CD4-positive, alpha-beta T cell (primary cell): ENCODE data around the gene FHOD3. TPM values are rescaled to one million over a fixed set of nuclear protein-coding genes. Genes with fewer than 3 reads are reported as not detected.

Source experiments
- ATAC-seq: fragments of 200-7000 bp; cut with Tn5 transposase; one replicate; pipeline ENCODE4 v1.10.0; 2022; ENCODE audit warnings: mild to moderate bottlenecking; ENCODE audit not compliant: poor library complexity
- CTCF ChIA-PET: fragments of 350-600 bp; sonication (Branson Sonifier 250); formaldehyde crosslinking; loops from one replicate; lab custom pipeline; 2021; ENCODE audit warnings: antibody characterized with exemption, inconsistent platforms; lab: Charles Lee
- POLR2A ChIA-PET: fragments of 350-600 bp; sonication (Branson Sonifier 250); formaldehyde crosslinking; loops from one replicate; lab custom pipeline; 2021; ENCODE audit warnings: antibody characterized with exemption, inconsistent platforms; lab: Charles Lee
- DNase-seq, 14 experiments: peaks; one replicate each; pipeline ENCODE4 v3.0.0-alpha.2; 2013 to 2020; ENCODE audit warnings: mixed read lengths in 2 of 14
- H3K27ac ChIP-seq, 2 donors: one replicate each; pipeline versions ENCODE4 v1.5.1 to v1.7.0; 2013; ENCODE audit warnings: low read length in 2 of 2, low read depth in 1 of 2, mild to moderate bottlenecking in 1 of 2
- H3K27me3 ChIP-seq, 2 experiments: 1 replicate in 1 of 2; 2 replicates in 1 of 2; pipeline versions ENCODE4 v1.6.1 to v1.7.0; 2013; ENCODE audit warnings: low read length in 2 of 2, control low read depth in 1 of 2, mild to moderate bottlenecking in 1 of 2, moderate library complexity in 1 of 2; ENCODE audit not compliant: insufficient read depth in 2 of 2, control insufficient read depth in 1 of 2
- H3K36me3 ChIP-seq: one replicate; pipeline ENCODE4 v1.6.1; 2013; ENCODE audit warnings: low read length, control low read depth; ENCODE audit not compliant: insufficient read depth
- H3K4me1 ChIP-seq: one replicate; pipeline ENCODE4 v1.6.1; 2013; ENCODE audit warnings: low read length, control low read depth; ENCODE audit not compliant: insufficient read depth
- H3K4me3 ChIP-seq: one replicate; pipeline ENCODE4 v1.5.1; 2013; ENCODE audit warnings: mild to moderate bottlenecking, low read length, moderate library complexity
- H3K9me3 ChIP-seq, 2 experiments: 1 replicate in 1 of 2; 2 replicates in 1 of 2; pipeline versions ENCODE4 v1.6.1 to v1.7.0; 2013; ENCODE audit warnings: low read length in 2 of 2, mild to moderate bottlenecking in 2 of 2, control low read depth in 1 of 2, moderate library complexity in 1 of 2; ENCODE audit not compliant: control insufficient read depth in 1 of 2, insufficient read depth in 1 of 2
- H3K27ac Mint-ChIP-seq: one replicate; pipeline ENCODE4 v1.8.0; 2020; ENCODE audit warnings: mixed read lengths
- H3K27me3 Mint-ChIP-seq: one replicate; pipeline ENCODE4 v1.8.0; 2021; ENCODE audit warnings: mixed read lengths
- H3K36me3 Mint-ChIP-seq: one replicate; pipeline ENCODE4 v1.8.0; 2021; ENCODE audit warnings: low read depth, mixed read lengths
- H3K4me1 Mint-ChIP-seq: one replicate; pipeline ENCODE4 v1.8.0; 2021; ENCODE audit warnings: low read depth, mixed read lengths
- H3K4me3 Mint-ChIP-seq: one replicate; pipeline ENCODE4 v1.8.0; 2020; ENCODE audit warnings: mild to moderate bottlenecking, mixed read lengths
- H3K9me3 Mint-ChIP-seq: one replicate; pipeline ENCODE4 v1.8.0; 2020; ENCODE audit warnings: mixed read lengths
- CTCF ChIP-seq: fragments of 200-600 bp; IDR thresholded peaks from one replicate; pipeline ENCODE4 v1.8.0; 2022; ENCODE audit warnings: antibody characterized with exemption, mild to moderate bottlenecking
- intact Hi-C, 2 experiments: fragments of 100-400 bp; cut with DNase I in 1 of 2; cut with micrococcal nuclease in 1 of 2; formaldehyde crosslinking; loops; one replicate each; pipeline versions ENCODE4 v1.15.1 to v1.9.0; 2023 to 2025; cut with DNase I, micrococcal nuclease
- total RNA-seq, 174 experiments: library from RNA in 2 of 174; stranded (reverse) in 2 of 174; gene quantifications; one replicate each; pipeline ENCODE4 v1.2.3 and lab custom pipeline; 2021 to 2026

FHOD3 gene
- total RNA-seq, 2 experiments from 2014 or later: not detected

- TF ChIP-seq CTCF: no peak
- no peak overlapping the region for H3K27ac Mint-ChIP-seq
- Histone ChIP-seq H3K27me3 (peaks cover 0 to 3% of the 10 kb centered on the region in 2 experiments), H3K27ac (no peak overlapping the region), H3K9me3 (no peaks in the 10 kb centered on the region), H3K4me1 (no peaks in the 10 kb centered on the region), H3K4me3 (no peak overlapping the region), H3K36me3 (no peaks in the 10 kb centered on the region)
- ChIA-PET POLR2A (no interaction called here), CTCF (no interaction called here)
- H3K4me3 Mint-ChIP-seq: no peak overlapping the region
- no peaks in the 10 kb centered on the region for H3K36me3 Mint-ChIP-seq
- DNase-seq: no peak
- no peaks in the 10 kb centered on the region for H3K27me3 Mint-ChIP-seq
- H3K9me3 Mint-ChIP-seq: no peaks in the 10 kb centered on the region
- no peak for ATAC-seq
- H3K4me1 Mint-ChIP-seq: no peaks in the 10 kb centered on the region
- intact Hi-C loops: no loop called here
Measured at GRCh38 chr18:36408606-36409005, 111.1 kb downstream of the FHOD3 start.

GRCh38 chr18:36409779-36410178 is 112.3 kb downstream of the FHOD3 start:
- Histone ChIP-seq H3K27me3 (peaks cover 0 to 3% of the 10 kb centered on the region in 2 experiments), H3K9me3 (no peaks in the 10 kb centered on the region), H3K27ac (no peak overlapping the region), H3K4me3 (no peak overlapping the region), H3K36me3 (no peaks in the 10 kb centered on the region), H3K4me1 (no peaks in the 10 kb centered on the region)
- CTCF ChIA-PET: no interaction called here
- H3K27me3 Mint-ChIP-seq: peaks cover 4% of the 10 kb centered on the region
- H3K4me1 Mint-ChIP-seq: no peaks in the 10 kb centered on the region
- H3K9me3 Mint-ChIP-seq: no peaks in the 10 kb centered on the region
- no peak for TF ChIP-seq CTCF
- POLR2A ChIA-PET: no interaction called here
- H3K27ac Mint-ChIP-seq: no peak overlapping the region
- H3K36me3 Mint-ChIP-seq: no peaks in the 10 kb centered on the region
- H3K4me3 Mint-ChIP-seq: no peak overlapping the region
- ATAC-seq (no peak), DNase-seq (no peak)
- intact Hi-C loops: no loop called here

- no peaks in the 10 kb centered on the region for H3K36me3 ChIP-seq
- H3K9me3 ChIP-seq: no peaks in the 10 kb centered on the region
- ATAC-seq (no peak), DNase-seq (no peak)
- Mint-ChIP-seq H3K4me3 (no peak overlapping the region), H3K27me3 (peaks cover 9% of the 10 kb centered on the region), H3K9me3 (no peaks in the 10 kb centered on the region), H3K4me1 (no peaks in the 10 kb centered on the region), H3K36me3 (no peaks in the 10 kb centered on the region), H3K27ac (no peak overlapping the region)
- CTCF ChIA-PET: no interaction called here
- intact Hi-C loops: no loop called here
- TF ChIP-seq CTCF: no peak
- H3K4me1 ChIP-seq: no peaks in the 10 kb centered on the region
- no peak overlapping the region for H3K27ac ChIP-seq
- H3K4me3 ChIP-seq: no peak overlapping the region
- POLR2A ChIA-PET: no interaction called here
- peaks cover 0 to 3% of the 10 kb centered on the region in 2 experiments for H3K27me3 ChIP-seq
Measured at GRCh38 chr18:36410346-36410745, 112.8 kb downstream of the FHOD3 start.
